ENCODE results near the gene ST3GAL4. TPM values are rescaled to one million over a fixed set of nuclear protein-coding genes. Genes with fewer than 3 reads are reported as not detected.
"Not testable (repeated sequence)": the region's sequence is repeated elsewhere in the genome, so short reads cannot be mapped to it uniquely, and the experiment has no call there.

The ST3GAL4 gene
- polyA plus RNA-seq, 2 of the 4 experiments (the other 2 are of a cell fraction), result 11.9 to 17.5 TPM

- FAIRE-seq, result no peak
- peak overlapping the region in 1 of 2 experiments; percentile 64; a peak in 3 of 6 replicates for H3K27ac ChIP-seq
- peaks cover 35% of the 10 kb centered on the region for H3K4me1 ChIP-seq
- no peak for ATAC-seq
- no peak overlapping the region for H3K4me2 ChIP-seq
- POLR2A ChIA-PET, result no interaction called here
- DNase-seq (ENCODE audit: low read depth in 1 of 2, low spot score in 1 of 2), result no peak
- no peak for TF ChIP-seq KDM1A (IDR thresholded peaks at IDR 0.05; ENCODE audit: low read depth)
- CTCF ChIA-PET, result no interaction called here
- no peak overlapping the region for H3K4me3 ChIP-seq
- no peaks in the 10 kb centered on the region for H3K9me3 ChIP-seq
- WGBS (ENCODE audit: missing lambda C conversion rate), result 94% methylated on average over 7 of the region's 16 CpGs
Observed at GRCh38 chr11:126345283-126345682, 10.2 kb upstream of the ST3GAL4 start.

GRCh38 chr11:126345759-126346585 lies 9.5 kb upstream of the ST3GAL4 start:
- ATAC-seq (no peak), FAIRE-seq (no peak), DNase-seq (ENCODE audit: low read depth in 1 of 2, low spot score in 1 of 2) (no peak)
- POLR2A ChIA-PET, result no interaction called here
- TF ChIP-seq SREBF2 (IDR thresholded peaks at IDR 0.05), result no peak
- TF ChIP-seq PHF8 (IDR thresholded peaks at IDR 0.05; ENCODE audit: borderline replicate concordance, low read depth), result no peak
- no peak for TF ChIP-seq CBX8 (IDR thresholded peaks at IDR 0.05)
- TF ChIP-seq KDM1A (IDR thresholded peaks at IDR 0.05; ENCODE audit: low read depth), result no peak
- no peak for TF ChIP-seq POLR2A (IDR thresholded peaks at IDR 0.05; ENCODE audit: low read length)
- no peak for TF ChIP-seq RARB (CRISPR knock-in tag; IDR thresholded peaks at IDR 0.05)
- TF ChIP-seq JUNB (IDR thresholded peaks at IDR 0.05), result no peak
- TF ChIP-seq TFCP2L1 (CRISPR knock-in tag; IDR thresholded peaks at IDR 0.05), result no peak
- no peak for TF ChIP-seq HMGXB4 (CRISPR knock-in tag; IDR thresholded peaks at IDR 0.05; ENCODE audit: borderline replicate concordance)
- no peak for TF ChIP-seq ZC3H11A (IDR thresholded peaks at IDR 0.05)
- no peak for TF ChIP-seq CBX2 (IDR thresholded peaks at IDR 0.05; ENCODE audit: borderline replicate concordance, low read depth)
- no peak for TF ChIP-seq CEBPB (IDR thresholded peaks at IDR 0.05)
- no peak for TF ChIP-seq BHLHE40 (IDR thresholded peaks at IDR 0.05; ENCODE audit: low read depth, low read length)
- TF ChIP-seq FOXS1 (CRISPR knock-in tag; IDR thresholded peaks at IDR 0.05), result no peak
- peaks cover 29% of the 10 kb centered on the region for H3K4me1 ChIP-seq
- H3K27ac ChIP-seq, result peak overlapping the region in 1 of 2 experiments; percentile 64; a peak in 4 of 6 replicates
- peak overlapping the region; percentile 7; the same call in 1 of the 3 replicates for H3K4me2 ChIP-seq
- CTCF ChIA-PET, result no interaction called here
- H3K4me3 ChIP-seq, result no peak overlapping the region
- WGBS (ENCODE audit: missing lambda C conversion rate), result 78% methylated on average over 16 of the region's 17 CpGs
- H3K9me3 ChIP-seq, result no peaks in the 10 kb centered on the region

GRCh38 chr11:126346586-126346940 lies 8.9 kb upstream of the ST3GAL4 start:
- H3K4me2 ChIP-seq, result peak overlapping the region; percentile 7; the same call in 1 of the 3 replicates
- DNase-seq (ENCODE audit: low read depth in 1 of 2, low spot score in 1 of 2) (no peak), FAIRE-seq (no peak), ATAC-seq (no peak)
- CTCF ChIA-PET, result interaction anchor here (1.2 kb wide), 1 partner anchor 37 kb away, joined by 5 read pairs; no protein-coding TSS in a partner anchor
- TF ChIP-seq USF2 (IDR thresholded peaks at IDR 0.05) (no peak), KDM1A (IDR thresholded peaks at IDR 0.05; ENCODE audit: low read depth) (no peak), RNF2 (IDR thresholded peaks at IDR 0.05; ENCODE audit: borderline replicate concordance, low read depth) (no peak), POLR2A (IDR thresholded peaks at IDR 0.05; ENCODE audit: low read length) (no peak), SMC3 (IDR thresholded peaks at IDR 0.05) (no peak), CHD2 (IDR thresholded peaks at IDR 0.05; ENCODE audit: low read length, partially characterized antibody) (no peak), HOXB5 (CRISPR knock-in tag; IDR thresholded peaks at IDR 0.05) (no peak), MAFK (IDR thresholded peaks at IDR 0.05; ENCODE audit: partially characterized antibody) (no peak), CEBPB (IDR thresholded peaks at IDR 0.05) (no peak)
- WGBS (ENCODE audit: missing lambda C conversion rate), result 86% methylated on average over 1 of the region's 1 CpG
- H3K9me3 ChIP-seq, result no peaks in the 10 kb centered on the region
- POLR2A ChIA-PET, result interaction anchor here (0.6 kb wide), 1 partner anchor 62 kb away, joined by 4 read pairs; no protein-coding TSS in a partner anchor
- H3K4me1 ChIP-seq, result peaks cover 29% of the 10 kb centered on the region
- H3K27ac ChIP-seq, result peak overlapping the region in 1 of 2 experiments; percentile 64; a peak in 4 of 6 replicates
- no peak overlapping the region for H3K4me3 ChIP-seq

GRCh38 chr11:126346946-126347345 lies 8.5 kb upstream of the ST3GAL4 start:
- ChIA-PET POLR2A (interaction anchor here (0.6 kb wide), 1 partner anchor 63 kb away, joined by 4 read pairs; no protein-coding TSS in a partner anchor), CTCF (interaction anchor here (1.2 kb wide), 1 partner anchor 37 kb away, joined by 5 read pairs; no protein-coding TSS in a partner anchor)
- FAIRE-seq; H3K4me3 ChIP-seq; ATAC-seq; H3K4me2 ChIP-seq; H3K9me3 ChIP-seq; DNase-seq (ENCODE audit: low read depth in 1 of 2, low spot score in 1 of 2): not testable (repeated sequence)
- WGBS (ENCODE audit: missing lambda C conversion rate), result 91% methylated on average over 6 of the region's 7 CpGs
- Histone ChIP-seq H3K27ac (peak overlapping the region in 1 of 2 experiments; percentile 64; a peak in 1 of 6 replicates), H3K4me1 (peaks cover 29% of the 10 kb centered on the region)

Data from A549 (cell line).